ENCODE data around the gene EFNA5.
"Not testable (repeated sequence)": the region's sequence is repeated elsewhere in the genome, so short reads cannot be mapped to it uniquely, and the experiment has no call there.

EFNA5 gene

DNA sequence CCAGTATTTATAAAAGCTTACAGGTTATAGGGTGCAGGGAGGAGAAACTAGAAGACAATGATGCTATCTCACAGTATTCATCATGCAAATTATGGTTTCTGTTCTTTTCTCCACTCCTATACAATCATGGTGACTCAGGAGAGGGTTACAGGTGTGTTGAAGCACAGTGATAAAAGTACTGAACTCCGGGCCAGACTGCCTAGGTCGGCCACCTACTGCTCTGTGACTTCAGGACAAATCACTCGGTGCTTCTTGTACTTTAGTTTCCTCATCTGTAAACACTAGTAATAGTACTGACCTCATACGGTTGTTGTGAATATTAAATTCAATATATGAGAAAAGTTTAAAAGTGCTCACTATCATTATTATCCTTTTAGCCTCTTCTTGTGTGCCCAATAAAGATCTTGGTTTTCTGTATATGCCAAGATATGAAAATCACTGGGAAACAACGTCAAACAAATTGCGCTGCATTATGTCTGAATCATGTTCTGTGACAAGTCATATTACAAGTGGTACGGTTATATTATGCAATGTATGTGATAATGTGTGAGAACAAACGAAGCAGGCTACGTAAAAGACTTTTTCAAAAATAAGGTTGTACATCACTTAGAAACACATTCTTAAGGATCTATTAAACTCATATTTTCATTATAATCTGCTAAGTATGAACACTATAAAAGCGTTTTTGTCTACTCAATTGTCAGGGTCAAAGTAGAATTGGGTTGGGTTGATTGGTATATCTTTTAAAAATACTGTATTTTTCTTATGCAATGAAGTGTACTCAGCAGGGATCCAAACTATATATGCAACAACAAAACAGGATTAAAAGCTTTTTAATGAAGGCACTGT is 153.3 kb downstream of the EFNA5 start:
- no peak for DNase-seq (ENCODE audit: low spot score)

DNA sequence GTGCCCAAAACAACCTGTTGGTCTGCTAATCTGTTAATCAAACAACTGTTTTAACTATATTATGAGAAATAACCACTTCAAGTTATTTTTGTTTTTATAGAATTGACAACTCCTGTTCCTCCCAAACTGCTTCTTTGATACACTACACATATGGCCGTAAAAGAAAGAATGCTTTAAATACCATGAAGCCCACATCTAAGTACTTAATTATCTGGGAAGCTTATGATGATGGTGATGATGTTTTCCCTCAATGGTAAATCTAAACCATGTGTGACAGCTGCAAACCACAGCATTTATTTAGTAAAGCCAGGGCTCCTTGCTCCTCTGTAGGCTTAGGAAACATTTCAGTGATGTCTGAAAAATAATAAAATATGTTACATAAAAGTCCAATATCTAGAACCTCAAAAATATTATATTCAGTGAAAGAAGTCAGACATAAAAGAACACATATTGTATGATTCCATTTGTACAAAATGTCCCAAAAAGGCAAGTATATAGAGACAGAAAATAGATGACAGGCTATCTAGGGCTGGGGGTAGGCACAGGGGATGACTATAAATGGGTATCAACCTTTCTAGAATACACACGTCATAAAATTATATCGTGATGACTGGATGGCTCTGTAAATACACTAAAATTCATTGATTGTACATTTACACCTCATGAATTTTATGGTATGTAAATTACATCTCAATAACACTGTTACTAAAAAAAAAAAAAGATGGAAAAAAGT is 154.1 kb downstream of the EFNA5 start:
- DNase-seq (ENCODE audit: low spot score), result no peak

DNA sequence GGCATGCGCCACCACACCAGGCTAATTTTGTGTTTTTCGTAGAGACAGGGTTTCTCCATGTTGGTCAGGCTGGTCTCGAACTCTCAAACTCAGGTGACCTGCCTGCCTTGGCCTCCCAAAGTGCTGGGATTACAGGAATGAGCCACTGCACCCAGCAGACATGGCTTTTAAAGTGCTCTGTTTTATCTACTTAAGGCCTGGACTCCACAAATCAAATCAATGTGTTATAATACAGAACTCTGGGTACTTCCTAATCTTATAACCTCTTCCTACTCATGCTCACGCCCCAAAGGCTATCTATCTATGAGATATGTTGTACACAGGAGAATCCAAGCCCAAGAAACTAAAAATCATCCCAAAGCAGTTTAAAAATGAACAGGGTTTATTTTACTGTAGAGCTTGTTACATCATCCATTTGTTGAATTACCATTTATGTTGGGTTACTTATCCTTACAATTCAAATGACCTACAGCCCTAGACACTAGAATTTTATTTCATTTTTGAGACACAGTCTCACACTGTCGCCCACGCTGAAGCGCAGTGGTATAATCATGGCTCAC is 155.1 kb downstream of the EFNA5 start:
- DNase-seq (ENCODE audit: low spot score), result no peak

GRCh38 chr5:107514305-107514704 is 156.4 kb downstream of the EFNA5 start:
- no peak for DNase-seq (ENCODE audit: low spot score)

- DNase-seq (ENCODE audit: low spot score), result no peak
Measured at GRCh38 chr5:107513337-107514085, 157.2 kb downstream of the EFNA5 start.

DNA sequence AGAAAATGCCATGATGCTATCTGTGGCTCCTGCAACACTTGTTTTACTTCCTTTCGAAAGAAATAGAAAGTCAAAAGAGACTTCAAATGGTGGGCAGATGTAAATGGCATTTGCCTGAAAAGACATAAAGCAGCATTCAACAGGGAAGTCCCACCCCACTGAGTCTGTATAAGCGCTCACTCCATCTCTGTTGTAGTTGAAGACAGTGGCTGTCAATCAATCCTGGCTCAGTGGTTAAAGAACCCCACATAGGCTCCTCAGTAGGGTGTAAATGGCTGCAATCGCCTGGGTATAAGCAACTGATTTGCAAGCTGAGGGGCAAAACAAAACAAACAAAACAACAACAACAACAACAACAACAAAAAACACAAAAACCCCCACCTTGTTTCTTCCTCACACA is 158.7 kb downstream of the EFNA5 start:
- no peak for DNase-seq (ENCODE audit: low spot score)

DNA sequence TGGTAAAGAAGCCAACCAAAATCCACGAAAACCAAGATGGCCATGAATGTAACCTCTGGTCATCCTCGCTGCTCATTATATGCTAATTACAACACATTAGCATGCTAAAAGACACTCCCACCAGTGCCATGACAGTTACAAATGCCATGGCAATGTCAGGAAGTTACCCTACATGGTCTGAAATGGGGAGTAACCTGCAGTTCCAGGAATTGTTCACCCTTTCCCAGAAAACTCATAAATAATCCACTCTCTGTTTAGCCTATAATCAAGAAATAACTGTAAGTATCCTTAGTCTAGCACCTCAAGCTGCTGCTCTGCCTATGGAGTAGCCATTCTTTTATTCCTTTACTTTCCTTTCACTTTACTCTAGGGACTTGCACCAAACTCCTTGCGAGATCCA is 160.6 kb downstream of the EFNA5 start:
- DNase-seq (ENCODE audit: low spot score), result no peak

DNA sequence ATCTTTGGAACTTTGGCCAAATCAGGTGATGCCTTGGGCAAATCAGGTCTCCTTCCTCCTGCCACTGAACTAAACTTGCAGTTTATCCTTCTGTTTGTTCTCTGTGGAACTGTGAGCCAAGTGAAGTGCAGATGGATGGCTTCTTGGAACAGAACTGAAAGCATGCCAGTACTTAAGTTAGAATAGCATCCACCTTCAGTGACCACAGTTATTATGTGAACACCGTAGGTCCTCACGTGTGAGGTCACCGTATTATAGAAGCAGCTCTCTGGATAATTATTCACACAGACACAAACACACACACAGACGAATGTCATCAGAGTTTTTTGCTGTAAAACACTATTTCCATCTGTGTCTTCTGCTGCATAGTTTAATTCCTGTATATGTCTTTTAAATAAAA is 162.6 kb downstream of the EFNA5 start:
- DNase-seq (ENCODE audit: low spot score), result no peak

GRCh38 chr5:107505763-107506534 is 164.8 kb downstream of the EFNA5 start:
- no peak for DNase-seq (ENCODE audit: low spot score)

- DNase-seq (ENCODE audit: low spot score), result no peak
Measured at GRCh38 chr5:107504424-107504823, 166.3 kb downstream of the EFNA5 start.

- DNase-seq (ENCODE audit: low spot score), result no peak
Measured at GRCh38 chr5:107502676-107503060, 168.1 kb downstream of the EFNA5 start.

- no peak for DNase-seq (ENCODE audit: low spot score)
Measured at GRCh38 chr5:107501965-107502675, 168.6 kb downstream of the EFNA5 start.

DNA sequence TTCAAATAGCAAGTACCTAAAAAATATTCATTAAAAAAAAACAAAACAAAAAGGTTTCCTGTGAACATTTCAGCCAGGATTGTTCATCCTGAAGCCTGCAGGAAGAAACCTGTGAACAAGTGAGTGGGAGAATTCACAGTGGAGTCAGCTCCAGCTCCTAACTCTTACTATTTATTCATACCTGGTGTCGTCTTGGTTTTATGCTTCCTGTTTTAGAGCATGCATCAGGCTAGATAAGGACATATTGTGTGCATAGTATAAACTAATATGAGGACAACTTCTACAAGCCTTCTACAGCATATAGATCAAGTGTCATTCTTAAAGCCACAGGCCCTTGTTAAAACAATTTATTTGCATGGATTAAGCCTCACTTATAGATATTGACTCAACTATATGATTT is 169.9 kb downstream of the EFNA5 start:
- DNase-seq (ENCODE audit: low spot score), result no peak

- DNase-seq (ENCODE audit: low spot score), result no peak
Measured at GRCh38 chr5:107500347-107500746, 170.4 kb downstream of the EFNA5 start.

- DNase-seq (ENCODE audit: low spot score), result no peak
Measured at GRCh38 chr5:107499776-107500175, 171.0 kb downstream of the EFNA5 start.

DNA sequence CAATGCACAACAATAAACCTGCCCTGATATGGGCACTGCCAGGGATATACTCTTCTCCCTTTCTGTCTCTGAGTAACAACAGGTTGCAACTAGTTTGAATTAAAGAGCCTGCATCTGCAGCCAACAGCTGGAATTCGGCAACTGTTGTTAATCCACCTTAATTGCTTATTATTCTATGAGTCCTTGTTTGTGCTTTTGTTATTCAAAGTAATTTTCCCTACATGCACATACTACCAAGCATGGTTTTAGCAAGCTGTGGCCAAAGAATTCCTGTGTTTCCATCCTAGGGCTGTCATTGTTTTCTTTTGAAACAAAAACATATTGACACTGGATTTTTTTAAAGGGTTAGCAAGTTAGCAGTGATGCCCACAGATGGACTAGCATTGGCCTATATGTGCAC is 171.5 kb downstream of the EFNA5 start:
- DNase-seq (ENCODE audit: low spot score), result no peak

GRCh38 chr5:107496466-107496865 is 174.3 kb downstream of the EFNA5 start:
- no peak for DNase-seq (ENCODE audit: low spot score)

- DNase-seq (ENCODE audit: low spot score), result not testable (repeated sequence)
Measured at GRCh38 chr5:107494129-107494528, 176.6 kb downstream of the EFNA5 start.

DNA sequence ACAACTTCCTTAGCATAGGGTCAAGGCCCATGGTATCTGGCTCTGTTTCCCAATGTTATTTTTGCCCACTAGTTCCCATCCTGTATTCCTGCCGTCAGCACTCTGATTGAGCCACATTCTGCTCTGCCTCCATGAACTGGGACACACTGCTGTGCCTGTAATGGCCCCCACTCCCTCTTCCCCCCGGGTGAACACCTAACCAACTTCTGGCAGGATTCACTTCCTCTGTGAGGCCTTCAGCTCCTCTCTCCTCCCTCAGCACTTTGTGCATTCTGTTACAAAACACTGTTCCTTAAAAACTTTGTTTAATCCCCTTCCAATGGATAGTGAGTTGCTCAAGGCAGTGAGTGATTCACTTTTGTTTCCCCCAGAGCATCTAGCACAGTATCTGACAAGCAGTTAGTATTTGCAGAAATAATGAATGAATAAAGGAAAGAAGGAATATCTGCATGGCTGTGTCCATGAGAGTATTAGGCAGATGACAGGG is 183.6 kb downstream of the EFNA5 start:
- no peak for DNase-seq (ENCODE audit: low spot score)

- no peak for DNase-seq (ENCODE audit: low spot score)
Measured at GRCh38 chr5:107486489-107486888, 184.2 kb downstream of the EFNA5 start.

GRCh38 chr5:107485184-107485583 is 185.6 kb downstream of the EFNA5 start:
- DNase-seq (ENCODE audit: low spot score), result no peak
